NCI-H748 (cell line): ENCODE results near the gene DUSP28.

Source experiments
- DNase-seq: peaks from one replicate; lab custom pipeline; 2025; ENCODE audit not compliant: unreplicated experiment; lab: John Stamatoyannopoulos, UW

DUSP28 gene

GRCh38 chr2:240572141-240573031 lies 12.2 kb downstream of the DUSP28 start:
- DNase-seq = no peak

- DNase-seq = no peak
Measured at GRCh38 chr2:240573071-240573515, 12.9 kb downstream of the DUSP28 start.

- no peak for DNase-seq
Measured at GRCh38 chr2:240573516-240574385, 13.6 kb downstream of the DUSP28 start.

- no peak for DNase-seq
Measured at GRCh38 chr2:240574386-240575100, 14.4 kb downstream of the DUSP28 start.

- no peak for DNase-seq
Measured at GRCh38 chr2:240575101-240575965, 15.2 kb downstream of the DUSP28 start.

GRCh38 chr2:240576036-240576435 lies 15.9 kb downstream of the DUSP28 start:
- DNase-seq = no peak

GRCh38 chr2:240576436-240577205 lies 16.5 kb downstream of the DUSP28 start:
- no peak for DNase-seq

GRCh38 chr2:240577281-240578109 lies 17.3 kb downstream of the DUSP28 start:
- no peak for DNase-seq

- DNase-seq = no peak
Measured at GRCh38 chr2:240578110-240578450, 17.9 kb downstream of the DUSP28 start.

- DNase-seq = no peak
Measured at GRCh38 chr2:240578488-240578887, 18.3 kb downstream of the DUSP28 start.

GRCh38 chr2:240579071-240579762 lies 19.1 kb downstream of the DUSP28 start:
- no peak for DNase-seq

- peak; percentile 57 for DNase-seq
Measured at GRCh38 chr2:240579771-240580614, 19.8 kb downstream of the DUSP28 start.

- no peak for DNase-seq
Measured at GRCh38 chr2:240581811-240582210, 21.7 kb downstream of the DUSP28 start.

- no peak for DNase-seq
Measured at GRCh38 chr2:240582781-240583180, 22.6 kb downstream of the DUSP28 start.

- DNase-seq = no peak
Measured at GRCh38 chr2:240583774-240584173, 23.6 kb downstream of the DUSP28 start.

GRCh38 chr2:240584486-240585031 lies 24.4 kb downstream of the DUSP28 start:
- DNase-seq = peak; percentile 22

- no peak for DNase-seq
Measured at GRCh38 chr2:240585101-240585500, 24.9 kb downstream of the DUSP28 start.
